ENCODE data around the gene HFE. TPM values are rescaled to one million over a fixed set of nuclear protein-coding genes. Genes with fewer than 3 reads are reported as not detected.

The HFE gene
- total and polyA plus RNA-seq, 2 of the 13 experiments (the other 11 are each of a cell fraction or from before 2014, with no cell fraction given), result 3.7 to 6.3 TPM

DNA sequence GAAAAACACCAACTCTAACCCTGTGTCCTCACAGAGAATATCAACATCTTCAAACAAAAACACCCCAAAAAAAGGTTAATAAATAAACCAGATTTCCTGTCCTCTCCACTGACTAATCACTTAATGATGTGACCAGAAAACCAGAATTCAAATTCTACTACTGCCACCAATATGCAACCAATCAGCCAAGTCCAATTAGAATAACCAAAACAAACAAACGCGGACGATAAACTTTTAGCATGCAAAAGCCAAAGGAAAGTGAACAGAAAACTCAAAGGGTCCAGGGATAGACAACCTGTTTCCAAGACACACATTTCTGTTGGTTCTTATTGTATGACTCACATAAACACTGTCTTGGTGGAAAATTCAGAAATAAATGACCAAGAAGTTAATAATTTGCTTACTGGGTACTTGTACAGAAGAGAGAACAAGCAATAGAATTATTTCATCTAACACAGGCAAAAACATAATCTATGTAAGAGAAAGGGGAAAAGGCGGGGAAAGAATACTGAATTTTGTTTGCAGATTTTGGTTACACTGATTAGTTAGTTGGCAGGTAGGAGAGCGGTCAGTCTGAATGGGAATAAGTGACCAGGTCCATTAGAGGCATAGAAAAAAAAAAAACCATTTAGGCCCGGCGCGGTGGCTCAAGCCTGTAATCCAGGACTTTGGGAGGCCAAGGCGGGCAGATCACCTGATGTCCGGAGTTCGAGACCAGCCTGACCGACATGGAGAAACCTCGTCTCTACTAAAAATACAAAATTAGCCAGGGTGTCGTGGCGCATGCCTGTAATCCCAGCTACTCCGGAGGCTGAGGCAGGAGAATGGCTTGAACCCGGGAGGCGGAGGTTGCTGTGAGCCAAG, 34.1 kb downstream of the HFE start (continued):
- TF ChIP-seq, protein P1, sequence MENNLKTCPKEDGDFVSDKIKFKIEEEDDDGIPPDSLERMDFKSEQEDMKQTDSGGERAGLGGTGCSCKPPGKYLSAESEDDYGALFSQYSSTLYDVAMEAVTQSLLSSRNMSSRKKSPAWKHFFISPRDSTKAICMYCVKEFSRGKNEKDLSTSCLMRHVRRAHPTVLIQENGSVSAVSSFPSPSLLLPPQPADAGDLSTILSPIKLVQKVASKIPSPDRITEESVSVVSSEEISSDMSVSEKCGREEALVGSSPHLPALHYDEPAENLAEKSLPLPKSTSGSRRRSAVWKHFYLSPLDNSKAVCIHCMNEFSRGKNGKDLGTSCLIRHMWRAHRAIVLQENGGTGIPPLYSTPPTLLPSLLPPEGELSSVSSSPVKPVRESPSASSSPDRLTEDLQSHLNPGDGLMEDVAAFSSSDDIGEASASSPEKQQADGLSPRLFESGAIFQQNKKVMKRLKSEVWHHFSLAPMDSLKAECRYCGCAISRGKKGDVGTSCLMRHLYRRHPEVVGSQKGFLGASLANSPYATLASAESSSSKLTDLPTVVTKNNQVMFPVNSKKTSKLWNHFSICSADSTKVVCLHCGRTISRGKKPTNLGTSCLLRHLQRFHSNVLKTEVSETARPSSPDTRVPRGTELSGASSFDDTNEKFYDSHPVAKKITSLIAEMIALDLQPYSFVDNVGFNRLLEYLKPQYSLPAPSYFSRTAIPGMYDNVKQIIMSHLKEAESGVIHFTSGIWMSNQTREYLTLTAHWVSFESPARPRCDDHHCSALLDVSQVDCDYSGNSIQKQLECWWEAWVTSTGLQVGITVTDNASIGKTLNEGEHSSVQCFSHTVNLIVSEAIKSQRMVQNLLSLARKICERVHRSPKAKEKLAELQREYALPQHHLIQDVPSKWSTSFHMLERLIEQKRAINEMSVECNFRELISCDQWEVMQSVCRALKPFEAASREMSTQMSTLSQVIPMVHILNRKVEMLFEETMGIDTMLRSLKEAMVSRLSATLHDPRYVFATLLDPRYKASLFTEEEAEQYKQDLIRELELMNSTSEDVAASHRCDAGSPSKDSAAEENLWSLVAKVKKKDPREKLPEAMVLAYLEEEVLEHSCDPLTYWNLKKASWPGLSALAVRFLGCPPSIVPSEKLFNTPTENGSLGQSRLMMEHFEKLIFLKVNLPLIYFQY (CRISPR knock-in tag; IDR thresholded peaks at IDR 0.05; ENCODE audit: borderline replicate concordance), result no peak
- TF ChIP-seq KLF6 (CRISPR knock-in tag; IDR thresholded peaks at IDR 0.05) (no peak), ZNF451 (CRISPR knock-in tag; IDR thresholded peaks at IDR 0.05) (no peak), DNMT1 (CRISPR knock-in tag; IDR thresholded peaks at IDR 0.05) (no peak), RARA (CRISPR knock-in tag; IDR thresholded peaks at IDR 0.05) (peak; percentile 67), NFYC (CRISPR knock-in tag; IDR thresholded peaks at IDR 0.05) (peak; percentile 53), MTA3 (CRISPR knock-in tag; IDR thresholded peaks at IDR 0.05) (no peak), MBD4 (IDR thresholded peaks at IDR 0.05; ENCODE audit: borderline replicate concordance, low read length) (no peak), SALL2 (CRISPR knock-in tag; IDR thresholded peaks at IDR 0.05) (no peak), ZMYM2 (CRISPR knock-in tag; IDR thresholded peaks at IDR 0.05) (0 out of 2 replicates have a peak, but pooled peaks have one; percentile 65), MEIS1 (CRISPR knock-in tag; IDR thresholded peaks at IDR 0.05; ENCODE audit: borderline replicate concordance) (no peak), SMAD1 (CRISPR knock-in tag; IDR thresholded peaks at IDR 0.05; ENCODE audit: borderline replicate concordance, low read depth) (no peak)
- TF ChIP-seq, protein P2, sequence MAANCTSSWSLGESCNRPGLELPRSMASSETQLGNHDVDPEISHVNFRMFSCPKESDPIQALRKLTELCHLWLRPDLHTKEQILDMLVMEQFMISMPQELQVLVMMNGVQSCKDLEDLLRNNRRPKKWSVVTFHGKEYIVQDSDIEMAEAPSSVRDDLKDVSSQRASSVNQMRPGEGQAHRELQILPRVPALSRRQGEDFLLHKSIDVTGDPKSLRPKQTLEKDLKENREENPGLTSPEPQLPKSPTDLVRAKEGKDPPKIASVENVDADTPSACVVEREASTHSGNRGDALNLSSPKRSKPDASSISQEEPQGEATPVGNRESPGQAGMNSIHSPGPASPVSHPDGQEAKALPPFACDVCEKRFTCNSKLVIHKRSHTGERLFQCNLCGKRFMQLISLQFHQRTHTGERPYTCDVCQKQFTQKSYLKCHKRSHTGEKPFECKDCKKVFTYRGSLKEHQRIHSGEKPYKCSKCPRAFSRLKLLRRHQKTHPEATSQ (CRISPR knock-in tag; IDR thresholded peaks at IDR 0.05; ENCODE audit: borderline replicate concordance), result no peak
- TF ChIP-seq, protein P3, sequence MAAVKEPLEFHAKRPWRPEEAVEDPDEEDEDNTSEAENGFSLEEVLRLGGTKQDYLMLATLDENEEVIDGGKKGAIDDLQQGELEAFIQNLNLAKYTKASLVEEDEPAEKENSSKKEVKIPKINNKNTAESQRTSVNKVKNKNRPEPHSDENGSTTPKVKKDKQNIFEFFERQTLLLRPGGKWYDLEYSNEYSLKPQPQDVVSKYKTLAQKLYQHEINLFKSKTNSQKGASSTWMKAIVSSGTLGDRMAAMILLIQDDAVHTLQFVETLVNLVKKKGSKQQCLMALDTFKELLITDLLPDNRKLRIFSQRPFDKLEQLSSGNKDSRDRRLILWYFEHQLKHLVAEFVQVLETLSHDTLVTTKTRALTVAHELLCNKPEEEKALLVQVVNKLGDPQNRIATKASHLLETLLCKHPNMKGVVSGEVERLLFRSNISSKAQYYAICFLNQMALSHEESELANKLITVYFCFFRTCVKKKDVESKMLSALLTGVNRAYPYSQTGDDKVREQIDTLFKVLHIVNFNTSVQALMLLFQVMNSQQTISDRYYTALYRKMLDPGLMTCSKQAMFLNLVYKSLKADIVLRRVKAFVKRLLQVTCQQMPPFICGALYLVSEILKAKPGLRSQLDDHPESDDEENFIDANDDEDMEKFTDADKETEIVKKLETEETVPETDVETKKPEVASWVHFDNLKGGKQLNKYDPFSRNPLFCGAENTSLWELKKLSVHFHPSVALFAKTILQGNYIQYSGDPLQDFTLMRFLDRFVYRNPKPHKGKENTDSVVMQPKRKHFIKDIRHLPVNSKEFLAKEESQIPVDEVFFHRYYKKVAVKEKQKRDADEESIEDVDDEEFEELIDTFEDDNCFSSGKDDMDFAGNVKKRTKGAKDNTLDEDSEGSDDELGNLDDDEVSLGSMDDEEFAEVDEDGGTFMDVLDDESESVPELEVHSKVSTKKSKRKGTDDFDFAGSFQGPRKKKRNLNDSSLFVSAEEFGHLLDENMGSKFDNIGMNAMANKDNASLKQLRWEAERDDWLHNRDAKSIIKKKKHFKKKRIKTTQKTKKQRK (IDR thresholded peaks at IDR 0.05; ENCODE audit: low read length), result no peak
- TF ChIP-seq, protein P4, sequence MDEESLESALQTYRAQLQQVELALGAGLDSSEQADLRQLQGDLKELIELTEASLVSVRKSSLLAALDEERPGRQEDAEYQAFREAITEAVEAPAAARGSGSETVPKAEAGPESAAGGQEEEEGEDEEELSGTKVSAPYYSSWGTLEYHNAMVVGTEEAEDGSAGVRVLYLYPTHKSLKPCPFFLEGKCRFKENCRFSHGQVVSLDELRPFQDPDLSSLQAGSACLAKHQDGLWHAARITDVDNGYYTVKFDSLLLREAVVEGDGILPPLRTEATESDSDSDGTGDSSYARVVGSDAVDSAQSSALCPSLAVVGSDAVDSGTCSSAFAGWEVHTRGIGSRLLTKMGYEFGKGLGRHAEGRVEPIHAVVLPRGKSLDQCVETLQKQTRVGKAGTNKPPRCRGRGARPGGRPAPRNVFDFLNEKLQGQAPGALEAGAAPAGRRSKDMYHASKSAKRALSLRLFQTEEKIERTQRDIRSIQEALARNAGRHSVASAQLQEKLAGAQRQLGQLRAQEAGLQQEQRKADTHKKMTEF (CRISPR knock-in tag; IDR thresholded peaks at IDR 0.05), result peak; percentile 70
